Esophagus squamous epithelium (tissue), 4 donors: ENCODE data around the gene ST3GAL5.

Experiments used
- CTCF ChIP-seq, 6 experiments: fragments of 450-650 bp in 4 of 6; fragments of 200-600 bp in 2 of 6; sonication (generic) in 2 of 6; IDR thresholded peaks; one replicate each; pipeline ENCODE4 v1.5.1; 2016 to 2019; ENCODE audit warnings: antibody characterized with exemption in 6 of 6, mild to moderate bottlenecking in 4 of 6, moderate library complexity in 4 of 6
- POLR2A ChIP-seq, 4 donors: fragments of 450-650 bp; IDR thresholded peaks; one replicate each; pipeline ENCODE4 v1.6.1; 2017; ENCODE audit warnings: antibody characterized with exemption in 4 of 4, mild to moderate bottlenecking in 4 of 4, moderate library complexity in 3 of 4

- TF ChIP-seq CTCF (IDR thresholded peaks at IDR 0.05), result no peak
- TF ChIP-seq POLR2A (IDR thresholded peaks at IDR 0.05), result no peak
Measured at GRCh38 chr2:85822766-85823165, 66.0 kb downstream of the ST3GAL5 start.
